Panc1 (cell line): Measurements from ENCODE around the gene NFAT5. TPM values are rescaled to one million over a fixed set of nuclear protein-coding genes. Genes with fewer than 3 reads are reported as not detected.

Experiments
- ATAC-seq: fragments of 200-7000 bp; cut with Tn5 transposase; 2 replicates; pipeline ENCODE4 v1.9.1; 2020; ENCODE audit warnings: mild to moderate bottlenecking, moderate library complexity
- BruUV-seq: library from RNA; stranded (reverse); fragments of 400-500 nt; replicated peaks from 2 replicates; lab custom pipeline; 2021; lab: Mats Ljungman, UMichigan
- CTCF ChIA-PET: fragments of 300-600 bp; sonication (Branson Sonifier 250); formaldehyde crosslinking; loops from one replicate; lab custom pipeline; 2022; ENCODE audit warnings: antibody characterized with exemption; lab: Charles Lee
- POLR2A ChIA-PET: fragments of 300-600 bp; sonication (Branson Sonifier 250); formaldehyde crosslinking; loops from one replicate; lab custom pipeline; 2022; ENCODE audit warnings: antibody characterized with exemption; lab: Charles Lee
- DNase-seq: peaks from one replicate; pipeline ENCODE4 v3.0.0-alpha.2; 2010; ENCODE audit warnings: low read depth, low spot score
- H3K27ac ChIP-seq: 2 replicates; pipeline ENCODE4 v1.5.1; 2011; ENCODE audit warnings: mild to moderate bottlenecking, low read length, inconsistent platforms
- H3K27me3 ChIP-seq: fragments of 200-500 bp; sonication (Bioruptor generic); 2 replicates; pipeline ENCODE4 v1.6.0; 2014; ENCODE audit warnings: low read length, inconsistent platforms; ENCODE audit not compliant: control insufficient read depth, insufficient read depth
- H3K36me3 ChIP-seq: fragments of 200-500 bp; sonication (Bioruptor generic); 2 replicates; pipeline ENCODE4 v1.5.1; 2014; ENCODE audit warnings: inconsistent platforms, mild to moderate bottlenecking, low read length, moderate library complexity; ENCODE audit not compliant: control insufficient read depth, insufficient read depth
- H3K4me1 ChIP-seq: 2 replicates; pipeline ENCODE4 v1.5.1; 2011; ENCODE audit warnings: inconsistent platforms, mild to moderate bottlenecking, low read length, moderate library complexity; ENCODE audit not compliant: control insufficient read depth, insufficient read depth
- H3K4me3 ChIP-seq, 2 experiments: 2 replicates each; pipeline ENCODE4 v1.5.1; 2011 to 2012; ENCODE audit warnings: low read depth in 2 of 2, low read length in 2 of 2, mild to moderate bottlenecking in 2 of 2, inconsistent platforms in 1 of 2, moderate library complexity in 1 of 2
- H3K9me3 ChIP-seq: fragments of 200-500 bp; sonication (Bioruptor generic); 2 replicates; pipeline ENCODE4 v1.5.1; 2014; ENCODE audit warnings: low read depth, mild to moderate bottlenecking, inconsistent platforms, low read length, moderate library complexity; ENCODE audit not compliant: control insufficient read depth, insufficient read depth
- CTCF ChIP-seq: fragments of 450-650 bp; IDR thresholded peaks from 2 replicates; pipeline ENCODE4 v1.5.1; 2017; ENCODE audit warnings: mild to moderate bottlenecking
- POLR2AphosphoS5 ChIP-seq: IDR thresholded peaks from 2 replicates; pipeline ENCODE4 v1.6.1; 2012; ENCODE audit warnings: mild to moderate bottlenecking, low read depth, low read length, moderate library complexity
- SIN3A ChIP-seq: IDR thresholded peaks from 2 replicates; pipeline ENCODE4 v1.6.1; 2012; ENCODE audit warnings: low read depth, mild to moderate bottlenecking, low read length, moderate library complexity, borderline replicate concordance; ENCODE audit not compliant: insufficient read depth
- TCF7L2 ChIP-seq: IDR thresholded peaks from 2 replicates; pipeline ENCODE4 v1.6.1; 2011; ENCODE audit warnings: mild to moderate bottlenecking, low read depth, low read length, inconsistent platforms
- in situ Hi-C: cut with HindIII; loops from 2 replicates; pipeline ENCODE4 v1.10.0; 2016; ENCODE audit warnings: low sequenced_read_pairs, low pct_unique_long_range_greater_than_20kb
- intact Hi-C: fragments of 100-400 bp; cut with micrococcal nuclease; formaldehyde crosslinking; loops from one replicate; pipeline ENCODE4 v1.10.0; 2022; ENCODE audit not compliant: unreplicated experiment
- total RNA-seq: library from RNA; stranded (reverse); gene quantifications from one replicate; pipeline ENCODE4 v1.2.1, GENCODE V29; 2021; ENCODE audit not compliant: unreplicated experiment
- TF ChIP-seq, protein P1 (sequence below), 2 experiments: IDR thresholded peaks; 2 replicates each; pipeline ENCODE4 v1.6.1; 2011 to 2012; ENCODE audit warnings: low read depth in 2 of 2, control low read depth in 1 of 2, low read length in 1 of 2, mild to moderate bottlenecking in 1 of 2, moderate library complexity in 1 of 2; ENCODE audit not compliant: insufficient read depth in 1 of 2

Gene NFAT5
- total RNA-seq, 1 experiment from 2014 or later: 57.0 TPM

DNA sequence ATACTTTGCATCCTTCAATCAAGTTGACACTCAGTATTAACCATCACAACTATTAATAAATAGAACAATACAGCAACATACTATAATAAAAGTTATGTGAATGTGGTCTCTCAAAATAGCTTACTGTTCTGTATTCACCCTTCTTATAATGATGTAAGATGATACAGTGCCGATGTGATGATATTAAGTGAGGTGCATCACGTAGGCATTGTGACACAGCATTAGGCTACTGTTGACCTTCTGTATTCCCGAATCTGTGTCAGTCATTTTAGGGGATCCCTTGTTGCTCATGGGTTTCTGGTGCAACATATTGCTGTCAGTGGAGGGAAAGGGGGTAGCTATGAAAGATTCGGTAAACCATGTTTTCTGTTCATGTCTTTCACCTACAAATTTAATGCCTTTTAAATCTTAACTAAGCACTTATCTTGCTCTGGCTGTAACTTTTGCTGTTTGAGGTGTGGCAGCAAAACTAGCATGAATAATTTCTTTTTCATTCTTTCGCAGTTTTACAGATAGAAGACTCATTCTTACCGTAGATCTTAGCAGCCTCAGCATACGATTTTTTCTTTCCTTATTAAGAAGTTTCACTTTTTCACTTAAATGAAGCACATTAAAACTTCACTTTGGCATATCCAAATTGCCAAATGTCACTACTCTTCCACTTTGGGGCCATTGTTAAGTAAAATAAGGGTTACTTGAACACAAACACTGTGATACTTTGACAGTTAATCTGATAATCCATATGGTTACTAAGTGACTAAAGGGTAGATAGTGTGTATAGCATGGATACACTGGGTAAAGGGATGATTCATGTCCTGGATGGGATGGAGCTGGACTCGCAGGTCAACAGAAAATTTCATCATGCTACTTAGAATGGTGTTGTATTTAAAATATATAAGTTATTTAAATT lies 29.6 kb downstream of the NFAT5 start:
- Histone ChIP-seq H3K27ac (no peak overlapping the region), H3K4me1 (peaks cover 4% of the 10 kb centered on the region; the same call in 1 of the 2 replicates), H3K4me3 (no peak overlapping the region), H3K27me3 (no peaks in the 10 kb centered on the region), H3K9me3 (no peaks in the 10 kb centered on the region), H3K36me3 (peaks cover 3% of the 10 kb centered on the region; the same call in 1 of the 2 replicates)
- no TSS peak for BruUV-seq
- ChIA-PET POLR2A (no interaction called here), CTCF (interaction anchor here (0.6 kb wide), 1 partner anchor 174 kb away, joined by 3 read pairs; no protein-coding TSS in a partner anchor)
- DNase-seq (peak; percentile 8), ATAC-seq (no peak)
- no peak for TF ChIP-seq POLR2AphosphoS5
- intact Hi-C loops: no loop called here
- in situ Hi-C loops: no loop called here

- ChIA-PET POLR2A (interaction anchor here (0.6 kb wide), 1 partner anchor 18 kb away, joined by 9 read pairs; no protein-coding TSS in a partner anchor), CTCF (no interaction called here)
- H3K4me1 ChIP-seq: peaks cover 4% of the 10 kb centered on the region; the same call in 1 of the 2 replicates
- no peak for DNase-seq
- in situ Hi-C loops (no loop called here), intact Hi-C loops (no loop called here)
- H3K27me3 ChIP-seq: no peaks in the 10 kb centered on the region
- BruUV-seq: no TSS peak
- TF ChIP-seq SIN3A: no peak
- TF ChIP-seq POLR2AphosphoS5: no peak
- TF ChIP-seq TCF7L2: no peak
- TF ChIP-seq CTCF: no peak
- TF ChIP-seq, protein P1, sequence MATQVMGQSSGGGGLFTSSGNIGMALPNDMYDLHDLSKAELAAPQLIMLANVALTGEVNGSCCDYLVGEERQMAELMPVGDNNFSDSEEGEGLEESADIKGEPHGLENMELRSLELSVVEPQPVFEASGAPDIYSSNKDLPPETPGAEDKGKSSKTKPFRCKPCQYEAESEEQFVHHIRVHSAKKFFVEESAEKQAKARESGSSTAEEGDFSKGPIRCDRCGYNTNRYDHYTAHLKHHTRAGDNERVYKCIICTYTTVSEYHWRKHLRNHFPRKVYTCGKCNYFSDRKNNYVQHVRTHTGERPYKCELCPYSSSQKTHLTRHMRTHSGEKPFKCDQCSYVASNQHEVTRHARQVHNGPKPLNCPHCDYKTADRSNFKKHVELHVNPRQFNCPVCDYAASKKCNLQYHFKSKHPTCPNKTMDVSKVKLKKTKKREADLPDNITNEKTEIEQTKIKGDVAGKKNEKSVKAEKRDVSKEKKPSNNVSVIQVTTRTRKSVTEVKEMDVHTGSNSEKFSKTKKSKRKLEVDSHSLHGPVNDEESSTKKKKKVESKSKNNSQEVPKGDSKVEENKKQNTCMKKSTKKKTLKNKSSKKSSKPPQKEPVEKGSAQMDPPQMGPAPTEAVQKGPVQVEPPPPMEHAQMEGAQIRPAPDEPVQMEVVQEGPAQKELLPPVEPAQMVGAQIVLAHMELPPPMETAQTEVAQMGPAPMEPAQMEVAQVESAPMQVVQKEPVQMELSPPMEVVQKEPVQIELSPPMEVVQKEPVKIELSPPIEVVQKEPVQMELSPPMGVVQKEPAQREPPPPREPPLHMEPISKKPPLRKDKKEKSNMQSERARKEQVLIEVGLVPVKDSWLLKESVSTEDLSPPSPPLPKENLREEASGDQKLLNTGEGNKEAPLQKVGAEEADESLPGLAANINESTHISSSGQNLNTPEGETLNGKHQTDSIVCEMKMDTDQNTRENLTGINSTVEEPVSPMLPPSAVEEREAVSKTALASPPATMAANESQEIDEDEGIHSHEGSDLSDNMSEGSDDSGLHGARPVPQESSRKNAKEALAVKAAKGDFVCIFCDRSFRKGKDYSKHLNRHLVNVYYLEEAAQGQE (IDR thresholded peaks at IDR 0.05; ENCODE audit: insufficient read depth in 1 of 2, low read depth in 2 of 2, low read length in 1 of 2): no peak
- H3K27ac ChIP-seq: no peak overlapping the region
- no peak overlapping the region for H3K4me3 ChIP-seq
- no peaks in the 10 kb centered on the region for H3K9me3 ChIP-seq
- ATAC-seq: no peak
- H3K36me3 ChIP-seq: peaks cover 3% of the 10 kb centered on the region; the same call in 1 of the 2 replicates
Measured at GRCh38 chr16:69596801-69597200, 31.0 kb downstream of the NFAT5 start.

- Histone ChIP-seq H3K4me1 (peaks cover 4% of the 10 kb centered on the region; the same call in 1 of the 2 replicates), H3K9me3 (no peaks in the 10 kb centered on the region), H3K36me3 (no peaks in the 10 kb centered on the region), H3K4me3 (no peak overlapping the region), H3K27me3 (no peaks in the 10 kb centered on the region), H3K27ac (no peak overlapping the region)
- in situ Hi-C loops: no loop called here
- no peak for DNase-seq
- ChIA-PET CTCF (no interaction called here), POLR2A (no interaction called here)
- ATAC-seq: no peak
- BruUV-seq: no TSS peak
- intact Hi-C loops: no loop called here
- TF ChIP-seq POLR2AphosphoS5 (no peak), TCF7L2 (no peak), SIN3A (no peak), CTCF (no peak)
- TF ChIP-seq, protein P1 (IDR thresholded peaks at IDR 0.05; ENCODE audit: insufficient read depth in 1 of 2, low read depth in 2 of 2, low read length in 1 of 2): no peak
Measured at GRCh38 chr16:69598045-69598444, 32.3 kb downstream of the NFAT5 start.
